ENCODE data around the gene ARMC8. TPM values are rescaled to one million over a fixed set of nuclear protein-coding genes. Genes with fewer than 3 reads are reported as not detected.

The ARMC8 gene
- total and polyA plus RNA-seq, 8 donors: 7.6 to 21.1 (median 16.9) TPM

DNA sequence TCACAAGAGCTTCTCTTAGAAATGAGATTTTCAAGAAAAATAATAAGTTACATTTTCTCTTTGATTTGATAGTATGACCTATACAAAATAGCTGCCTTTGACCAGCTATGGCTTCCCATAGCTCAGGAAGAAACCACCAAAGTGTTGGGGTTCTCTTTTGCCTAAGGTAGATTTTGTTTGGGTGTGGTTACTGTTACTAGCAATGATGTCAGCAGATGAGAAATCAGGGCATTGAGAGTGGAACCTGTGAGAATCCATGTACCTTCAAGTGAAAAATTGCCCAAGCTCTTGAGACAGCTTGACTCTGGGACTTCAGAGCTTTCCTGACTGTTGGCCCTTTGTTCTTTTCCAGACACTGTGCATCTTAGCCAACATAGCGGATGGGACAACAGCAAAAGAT, 97.0 kb downstream of the ARMC8 start:
- no peaks in the 10 kb centered on the region for H3K9me3 ChIP-seq
- TF ChIP-seq, protein P1, sequence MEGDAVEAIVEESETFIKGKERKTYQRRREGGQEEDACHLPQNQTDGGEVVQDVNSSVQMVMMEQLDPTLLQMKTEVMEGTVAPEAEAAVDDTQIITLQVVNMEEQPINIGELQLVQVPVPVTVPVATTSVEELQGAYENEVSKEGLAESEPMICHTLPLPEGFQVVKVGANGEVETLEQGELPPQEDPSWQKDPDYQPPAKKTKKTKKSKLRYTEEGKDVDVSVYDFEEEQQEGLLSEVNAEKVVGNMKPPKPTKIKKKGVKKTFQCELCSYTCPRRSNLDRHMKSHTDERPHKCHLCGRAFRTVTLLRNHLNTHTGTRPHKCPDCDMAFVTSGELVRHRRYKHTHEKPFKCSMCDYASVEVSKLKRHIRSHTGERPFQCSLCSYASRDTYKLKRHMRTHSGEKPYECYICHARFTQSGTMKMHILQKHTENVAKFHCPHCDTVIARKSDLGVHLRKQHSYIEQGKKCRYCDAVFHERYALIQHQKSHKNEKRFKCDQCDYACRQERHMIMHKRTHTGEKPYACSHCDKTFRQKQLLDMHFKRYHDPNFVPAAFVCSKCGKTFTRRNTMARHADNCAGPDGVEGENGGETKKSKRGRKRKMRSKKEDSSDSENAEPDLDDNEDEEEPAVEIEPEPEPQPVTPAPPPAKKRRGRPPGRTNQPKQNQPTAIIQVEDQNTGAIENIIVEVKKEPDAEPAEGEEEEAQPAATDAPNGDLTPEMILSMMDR (IDR thresholded peaks at IDR 0.05): no peak
- no peak for DNase-seq
- no peaks in the 10 kb centered on the region for H3K27me3 ChIP-seq
- WGBS, 2 donors: 97 to 99% methylated on average over 1 of the region's 1 CpG
- intact Hi-C loops (cut with DNase I): no loop called here
- H3K4me1 ChIP-seq: no peaks in the 10 kb centered on the region
- FAIRE-seq: no peak
- peaks cover 0 to 14% (median 0%) of the 10 kb centered on the region in 3 donors for H3K36me3 ChIP-seq
- H3K4me3 ChIP-seq: no peak overlapping the region
- no peak for ATAC-seq
- no peak overlapping the region for H3K27ac ChIP-seq

- Histone ChIP-seq H3K4me3 (no peak overlapping the region), H3K27me3 (no peaks in the 10 kb centered on the region), H3K4me1 (no peaks in the 10 kb centered on the region), H3K36me3 (peaks cover 0 to 23% (median 0%) of the 10 kb centered on the region in 3 donors), H3K9me3 (no peaks in the 10 kb centered on the region), H3K27ac (no peak overlapping the region)
- WGBS, 2 donors: 81 to 96% methylated on average over 2 of the region's 2 CpGs
- TF ChIP-seq, protein P1 (IDR thresholded peaks at IDR 0.05): no peak
- ATAC-seq (no peak), DNase-seq (no peak), FAIRE-seq (no peak)
- intact Hi-C loops (cut with DNase I): no loop called here
These were observed 97.9 kb downstream of the ARMC8 start for GRCh38 chr3:138284957-138285477.

DNA sequence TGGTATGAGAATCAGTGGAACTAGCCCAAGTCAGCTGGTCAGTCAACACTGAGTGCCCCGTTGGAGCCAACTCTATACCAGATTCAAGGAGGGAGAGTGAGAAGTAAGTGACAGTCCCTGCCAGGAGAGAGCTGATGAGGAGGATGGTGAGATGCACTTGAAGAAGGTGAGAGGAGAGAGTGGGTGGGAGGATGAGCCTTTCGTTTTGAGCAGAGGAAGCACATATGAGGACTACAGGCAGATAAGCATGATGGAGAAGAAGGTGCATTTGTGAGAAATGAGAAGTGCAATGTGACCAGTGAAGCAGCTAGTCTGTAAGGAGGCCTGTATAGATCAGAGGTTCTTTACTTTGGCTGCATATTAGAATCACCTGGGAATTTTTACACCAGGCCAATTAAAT, 102.2 kb downstream of the ARMC8 start:
- intact Hi-C loops (cut with DNase I): no loop called here
- H3K4me3 ChIP-seq: no peak overlapping the region
- H3K27me3 ChIP-seq: no peaks in the 10 kb centered on the region
- H3K36me3 ChIP-seq: peaks cover 0 to 58% (median 0%) of the 10 kb centered on the region in 3 donors
- H3K4me1 ChIP-seq: no peaks in the 10 kb centered on the region
- no peak overlapping the region for H3K27ac ChIP-seq
- TF ChIP-seq, protein P1 (IDR thresholded peaks at IDR 0.05): no peak
- DNase-seq (no peak), ATAC-seq (no peak), FAIRE-seq (no peak)
- 89 to 95% methylated on average over 2 of the region's 2 CpGs for WGBS, 2 donors
- H3K9me3 ChIP-seq: no peaks in the 10 kb centered on the region

GRCh38 chr3:138289701-138290100, 102.6 kb downstream of the ARMC8 start:
- Histone ChIP-seq H3K4me1 (no peaks in the 10 kb centered on the region), H3K9me3 (no peaks in the 10 kb centered on the region), H3K27ac (no peak overlapping the region), H3K27me3 (no peaks in the 10 kb centered on the region), H3K36me3 (peaks cover 0 to 57% (median 0%) of the 10 kb centered on the region in 3 donors), H3K4me3 (no peak overlapping the region)
- intact Hi-C loops (cut with DNase I): no loop called here
- no peak for FAIRE-seq
- WGBS, 2 donors: 97 to 98% methylated on average over 3 of the region's 3 CpGs
- TF ChIP-seq, protein P1 (IDR thresholded peaks at IDR 0.05): no peak
- ATAC-seq: no peak
- no peak for DNase-seq

DNA sequence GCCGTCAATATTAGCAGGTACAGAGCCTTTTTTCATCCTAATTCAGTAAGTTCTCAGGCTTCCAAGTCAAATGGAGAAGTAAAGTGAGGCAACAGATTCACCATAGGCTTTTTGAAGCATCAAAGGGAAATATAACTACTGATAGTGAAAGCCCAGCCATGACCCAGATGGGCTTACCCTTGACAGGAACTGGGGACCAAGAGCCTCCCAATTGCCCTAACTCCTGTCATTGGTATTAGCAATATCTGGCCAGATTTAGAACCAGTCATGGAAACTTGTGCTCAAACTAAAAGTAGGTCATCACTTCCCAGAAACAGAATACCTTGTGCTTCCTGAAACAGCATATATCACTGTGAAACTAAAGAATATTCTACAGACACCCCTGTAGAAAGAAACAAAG, 109.5 kb downstream of the ARMC8 start:
- no peak overlapping the region for H3K27ac ChIP-seq
- intact Hi-C loops (cut with DNase I): no loop called here
- H3K27me3 ChIP-seq: no peaks in the 10 kb centered on the region
- peaks cover 0 to 37% (median 0%) of the 10 kb centered on the region in 3 donors for H3K36me3 ChIP-seq
- H3K4me1 ChIP-seq: no peaks in the 10 kb centered on the region
- no peak overlapping the region for H3K4me3 ChIP-seq
- ATAC-seq: no peak
- H3K9me3 ChIP-seq: no peaks in the 10 kb centered on the region
- FAIRE-seq: no peak
- TF ChIP-seq, protein P1 (IDR thresholded peaks at IDR 0.05): no peak
- no peak for DNase-seq
- 90 to 98% methylated on average over 1 of the region's 1 CpG for WGBS, 2 donors
